GM19395 (cell line): ENCODE results near the gene ACOT7.
"Not testable (repeated sequence)": the region's sequence is repeated elsewhere in the genome, so short reads cannot be mapped to it uniquely, and the experiment has no call there.

Source experiments
- ATAC-seq: cut with Tn5 transposase; IDR thresholded peaks from one replicate; pipeline ENCODE4 v1.9.1; 2021; ENCODE audit warnings: mild to moderate bottlenecking, moderate library complexity; ENCODE audit not compliant: unreplicated experiment

ACOT7 gene

GRCh38 chr1:6316240-6317097 lies 77.1 kb downstream of the ACOT7 start:
- ATAC-seq: no peak

GRCh38 chr1:6314503-6314902 lies 79.1 kb downstream of the ACOT7 start:
- ATAC-seq: no peak

GRCh38 chr1:6313393-6314200 lies 80.0 kb downstream of the ACOT7 start:
- no peak for ATAC-seq

- ATAC-seq: no peak
Measured at GRCh38 chr1:6310116-6310848, 83.3 kb downstream of the ACOT7 start.

DNA sequence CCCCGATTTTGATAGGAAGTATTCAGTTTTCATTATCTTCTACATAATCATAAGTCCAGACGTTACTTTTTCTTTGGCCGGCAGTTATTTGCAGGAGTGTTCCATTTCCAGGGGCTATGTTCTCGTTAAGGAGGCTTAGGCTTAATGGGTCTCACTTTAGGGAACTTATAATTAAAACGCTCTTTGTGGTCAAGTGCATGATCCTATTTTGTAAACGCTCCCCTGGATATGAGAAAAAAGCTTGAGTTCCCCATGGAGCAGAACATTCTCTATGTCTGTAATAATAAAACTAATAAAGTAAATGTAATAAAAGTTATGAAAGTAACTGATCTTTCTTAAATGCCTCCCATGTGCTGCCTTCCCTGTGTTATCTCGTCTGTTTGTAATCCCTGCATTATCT lies 84.0 kb downstream of the ACOT7 start:
- ATAC-seq: no peak

- no peak for ATAC-seq
Measured at GRCh38 chr1:6308449-6308848, 85.1 kb downstream of the ACOT7 start.

- ATAC-seq: not testable (repeated sequence)
Measured at GRCh38 chr1:6307682-6308081, 85.9 kb downstream of the ACOT7 start.

- no peak for ATAC-seq
Measured at GRCh38 chr1:6307099-6307498, 86.5 kb downstream of the ACOT7 start.

GRCh38 chr1:6303397-6304012 lies 90.1 kb downstream of the ACOT7 start:
- ATAC-seq: no peak

DNA sequence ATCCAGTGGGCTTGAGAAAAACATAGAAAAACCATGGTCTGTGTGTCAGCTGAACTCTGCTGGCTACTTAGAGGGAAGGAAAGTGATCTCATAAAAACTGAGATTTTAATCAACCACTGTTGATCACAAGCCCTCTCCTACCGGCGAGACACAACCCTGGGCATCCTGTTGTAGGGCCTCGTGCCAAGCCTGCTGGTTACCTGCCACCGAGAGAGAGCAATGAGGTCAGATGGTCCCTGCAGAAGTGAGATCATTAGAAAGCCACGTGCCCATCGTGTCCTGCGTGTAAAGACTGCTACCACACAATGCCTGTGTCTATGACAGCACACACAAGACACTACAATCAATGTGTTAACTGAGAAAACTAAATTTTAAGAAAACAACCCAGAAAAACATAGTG lies 91.0 kb downstream of the ACOT7 start:
- no peak for ATAC-seq

- ATAC-seq: no peak
Measured at GRCh38 chr1:6301526-6301925, 92.0 kb downstream of the ACOT7 start.

GRCh38 chr1:6300342-6301048 lies 93.1 kb downstream of the ACOT7 start:
- ATAC-seq: no peak

- ATAC-seq: no peak
Measured at GRCh38 chr1:6299557-6300165, 93.9 kb downstream of the ACOT7 start.

- ATAC-seq: no peak
Measured at GRCh38 chr1:6298940-6299465, 94.6 kb downstream of the ACOT7 start.

GRCh38 chr1:6298530-6298929 lies 95.0 kb downstream of the ACOT7 start:
- no peak for ATAC-seq

DNA sequence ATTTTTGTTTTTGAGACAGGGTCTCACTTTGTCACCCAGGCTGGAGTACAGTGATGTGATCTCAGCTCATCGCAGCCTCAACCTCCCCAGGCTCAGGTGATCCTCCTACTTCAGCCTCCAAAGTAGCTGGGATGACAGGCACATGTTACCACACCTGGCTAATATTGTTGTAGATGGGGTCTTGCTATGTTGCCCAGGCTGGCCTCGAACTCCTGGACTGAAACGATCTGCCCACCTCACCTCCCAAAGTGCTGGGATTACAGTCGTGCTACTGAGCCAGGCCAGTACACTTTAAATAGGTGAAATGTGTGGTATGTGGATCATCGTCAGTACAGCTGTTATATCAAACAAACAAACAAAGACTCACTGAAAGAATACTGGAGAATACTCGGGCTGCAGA lies 97.7 kb downstream of the ACOT7 start:
- ATAC-seq: no peak

- ATAC-seq: no peak
Measured at GRCh38 chr1:6294890-6295556, 98.5 kb downstream of the ACOT7 start.

- ATAC-seq: no peak
Measured at GRCh38 chr1:6294080-6294889, 99.3 kb downstream of the ACOT7 start.
